ENCODE measurements around the gene SLC29A2. TPM values are rescaled to one million over a fixed set of nuclear protein-coding genes. Genes with fewer than 3 reads are reported as not detected.

The SLC29A2 gene
- total RNA-seq, 1 donor from 2014 or later, result 38.7 TPM

DNA sequence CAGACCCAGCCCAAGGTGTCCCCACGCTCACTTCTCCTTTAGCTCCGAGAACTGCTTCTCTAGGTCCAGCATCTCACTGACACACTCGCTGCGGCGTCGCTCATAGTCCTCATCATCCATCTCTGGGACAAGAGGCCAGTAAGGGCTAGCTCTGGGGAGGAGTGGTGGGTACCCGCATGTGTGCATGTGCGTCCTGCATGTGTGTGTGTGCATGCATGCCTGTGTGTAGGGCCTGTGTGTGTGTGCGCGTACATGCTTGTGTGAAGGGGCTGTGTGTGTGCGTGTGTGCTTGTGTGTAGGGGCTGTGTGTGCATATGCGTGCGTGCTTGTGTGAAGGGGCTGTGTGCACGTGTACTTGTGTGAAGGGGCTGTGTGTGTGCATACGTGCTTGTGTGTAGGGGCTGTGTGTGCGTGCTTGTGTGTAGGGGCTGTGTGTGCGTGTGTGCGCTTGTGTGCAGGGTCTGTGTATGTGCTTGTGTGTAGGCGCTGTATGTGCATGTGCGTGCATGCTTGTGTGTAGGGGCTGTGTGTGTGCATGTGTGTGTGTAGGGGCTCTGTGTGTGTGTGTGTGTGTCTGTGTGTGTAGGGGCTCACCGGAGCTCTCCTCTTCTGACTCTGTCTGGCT is 29.9 kb downstream of the SLC29A2 start:
- peak overlapping the region; percentile 72 for H3K4me3 Mint-ChIP-seq
- no peaks in the 10 kb centered on the region for H3K9me3 Mint-ChIP-seq
- TF ChIP-seq, protein P1, sequence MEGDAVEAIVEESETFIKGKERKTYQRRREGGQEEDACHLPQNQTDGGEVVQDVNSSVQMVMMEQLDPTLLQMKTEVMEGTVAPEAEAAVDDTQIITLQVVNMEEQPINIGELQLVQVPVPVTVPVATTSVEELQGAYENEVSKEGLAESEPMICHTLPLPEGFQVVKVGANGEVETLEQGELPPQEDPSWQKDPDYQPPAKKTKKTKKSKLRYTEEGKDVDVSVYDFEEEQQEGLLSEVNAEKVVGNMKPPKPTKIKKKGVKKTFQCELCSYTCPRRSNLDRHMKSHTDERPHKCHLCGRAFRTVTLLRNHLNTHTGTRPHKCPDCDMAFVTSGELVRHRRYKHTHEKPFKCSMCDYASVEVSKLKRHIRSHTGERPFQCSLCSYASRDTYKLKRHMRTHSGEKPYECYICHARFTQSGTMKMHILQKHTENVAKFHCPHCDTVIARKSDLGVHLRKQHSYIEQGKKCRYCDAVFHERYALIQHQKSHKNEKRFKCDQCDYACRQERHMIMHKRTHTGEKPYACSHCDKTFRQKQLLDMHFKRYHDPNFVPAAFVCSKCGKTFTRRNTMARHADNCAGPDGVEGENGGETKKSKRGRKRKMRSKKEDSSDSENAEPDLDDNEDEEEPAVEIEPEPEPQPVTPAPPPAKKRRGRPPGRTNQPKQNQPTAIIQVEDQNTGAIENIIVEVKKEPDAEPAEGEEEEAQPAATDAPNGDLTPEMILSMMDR (conservative IDR thresholded peaks at IDR 0.05), result no peak
- H3K36me3 Mint-ChIP-seq (ENCODE audit: low read depth), result peaks cover 4% of the 10 kb centered on the region
- H3K4me1 Mint-ChIP-seq, result peaks cover 40% of the 10 kb centered on the region
- H3K27ac Mint-ChIP-seq (ENCODE audit: unreplicated experiment), result no peak overlapping the region
- no peaks in the 10 kb centered on the region for H3K27me3 Mint-ChIP-seq (ENCODE audit: low read depth)
- DNase-seq (ENCODE audit: low read depth, low spot score), result no peak

GRCh38 chr11:66340596-66341501 is 30.7 kb downstream of the SLC29A2 start:
- H3K27me3 Mint-ChIP-seq (ENCODE audit: low read depth), result no peaks in the 10 kb centered on the region
- H3K27ac Mint-ChIP-seq (ENCODE audit: unreplicated experiment), result no peak overlapping the region
- no peak for DNase-seq (ENCODE audit: low read depth, low spot score)
- no peak overlapping the region for H3K4me3 Mint-ChIP-seq
- H3K9me3 Mint-ChIP-seq, result no peaks in the 10 kb centered on the region
- peaks cover 4% of the 10 kb centered on the region for H3K36me3 Mint-ChIP-seq (ENCODE audit: low read depth)
- TF ChIP-seq, protein P1 (conservative IDR thresholded peaks at IDR 0.05), result no peak
- peaks cover 42% of the 10 kb centered on the region for H3K4me1 Mint-ChIP-seq

- TF ChIP-seq, protein P1 (conservative IDR thresholded peaks at IDR 0.05), result no peak
- Mint-ChIP-seq H3K27ac (ENCODE audit: unreplicated experiment) (no peak overlapping the region), H3K9me3 (no peaks in the 10 kb centered on the region), H3K27me3 (ENCODE audit: low read depth) (no peaks in the 10 kb centered on the region), H3K4me3 (no peak overlapping the region), H3K36me3 (ENCODE audit: low read depth) (peaks cover 4% of the 10 kb centered on the region), H3K4me1 (peaks cover 38% of the 10 kb centered on the region)
- DNase-seq (ENCODE audit: low read depth, low spot score), result no peak
These were observed 31.7 kb downstream of the SLC29A2 start for GRCh38 chr11:66339686-66340483.

DNA sequence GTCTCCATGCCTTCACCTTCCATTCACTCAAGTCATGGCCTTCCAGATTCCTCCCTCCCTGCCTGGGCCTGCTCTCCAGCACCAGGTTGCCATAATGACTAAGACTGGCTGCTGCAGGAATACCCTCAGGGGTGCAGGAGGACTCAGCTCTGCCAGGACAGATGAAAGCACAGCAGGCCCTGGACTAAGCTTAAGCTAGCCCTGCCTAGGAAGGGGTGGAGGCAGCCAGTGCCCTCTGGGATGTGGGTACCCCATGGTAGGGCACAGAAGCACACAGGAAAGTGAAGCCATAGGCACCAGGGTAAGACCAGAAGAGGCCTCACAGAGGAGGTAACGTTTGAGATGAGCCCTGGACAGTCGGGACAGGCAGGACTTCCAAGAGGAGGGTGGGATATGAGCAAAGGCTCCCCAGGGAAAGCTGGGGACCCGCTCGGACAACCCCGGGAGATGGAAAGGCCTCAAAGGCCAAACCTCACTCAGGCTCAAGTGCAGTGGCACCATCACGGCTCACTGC is 32.3 kb downstream of the SLC29A2 start:
- H3K4me3 Mint-ChIP-seq, result peak overlapping the region; percentile 49
- H3K9me3 Mint-ChIP-seq, result no peaks in the 10 kb centered on the region
- peaks cover 31% of the 10 kb centered on the region for H3K4me1 Mint-ChIP-seq
- TF ChIP-seq, protein P1 (conservative IDR thresholded peaks at IDR 0.05), result no peak
- no peaks in the 10 kb centered on the region for H3K27me3 Mint-ChIP-seq (ENCODE audit: low read depth)
- H3K36me3 Mint-ChIP-seq (ENCODE audit: low read depth), result peaks cover 4% of the 10 kb centered on the region
- H3K27ac Mint-ChIP-seq (ENCODE audit: unreplicated experiment), result no peak overlapping the region
- no peak for DNase-seq (ENCODE audit: low read depth, low spot score)
